ENCODE data around the gene NCOA7. TPM values are rescaled to one million over a fixed set of nuclear protein-coding genes. Genes with fewer than 3 reads are reported as not detected.
"Not testable (repeated sequence)": the region's sequence is repeated elsewhere in the genome, so short reads cannot be mapped to it uniquely, and the experiment has no call there.

Gene NCOA7
- total RNA-seq, 1 donor from 2014 or later = 11.2 TPM

GRCh38 chr6:125910527-125910926 is 119.8 kb downstream of the NCOA7 start:
- Mint-ChIP-seq H3K27ac (ENCODE audit: unreplicated experiment) (no peak overlapping the region), H3K27me3 (ENCODE audit: low read depth) (no peaks in the 10 kb centered on the region), H3K36me3 (ENCODE audit: low read depth) (no peaks in the 10 kb centered on the region)

GRCh38 chr6:125911051-125911451 is 120.3 kb downstream of the NCOA7 start:
- H3K36me3 Mint-ChIP-seq (ENCODE audit: low read depth); H3K27ac Mint-ChIP-seq (ENCODE audit: unreplicated experiment); H3K27me3 Mint-ChIP-seq (ENCODE audit: low read depth); H3K4me3 Mint-ChIP-seq; H3K4me1 Mint-ChIP-seq; DNase-seq (ENCODE audit: low read depth, low spot score); H3K9me3 Mint-ChIP-seq: not testable (repeated sequence)

More at GRCh38 chr6:125910527-125910926, 119.8 kb downstream of the NCOA7 start:
- Mint-ChIP-seq H3K4me1 (no peaks in the 10 kb centered on the region), H3K4me3 (no peak overlapping the region), H3K9me3 (no peaks in the 10 kb centered on the region)
- no peak for TF ChIP-seq CTCF (conservative IDR thresholded peaks at IDR 0.05)
- no peak for DNase-seq (ENCODE audit: low read depth, low spot score)

GRCh38 chr6:125912430-125912829 is 121.7 kb downstream of the NCOA7 start:
- not testable (repeated sequence) for H3K27ac Mint-ChIP-seq (ENCODE audit: unreplicated experiment); H3K4me1 Mint-ChIP-seq; H3K9me3 Mint-ChIP-seq; H3K36me3 Mint-ChIP-seq (ENCODE audit: low read depth); H3K27me3 Mint-ChIP-seq (ENCODE audit: low read depth); DNase-seq (ENCODE audit: low read depth, low spot score); H3K4me3 Mint-ChIP-seq

GRCh38 chr6:125913145-125913544 is 122.4 kb downstream of the NCOA7 start:
- H3K27me3 Mint-ChIP-seq (ENCODE audit: low read depth) = no peaks in the 10 kb centered on the region
- no peaks in the 10 kb centered on the region for H3K4me1 Mint-ChIP-seq
- H3K9me3 Mint-ChIP-seq = no peaks in the 10 kb centered on the region
- peaks cover 6% of the 10 kb centered on the region for H3K36me3 Mint-ChIP-seq (ENCODE audit: low read depth)
- no peak for DNase-seq (ENCODE audit: low read depth, low spot score)
- TF ChIP-seq CTCF (conservative IDR thresholded peaks at IDR 0.05) = no peak
- H3K27ac Mint-ChIP-seq (ENCODE audit: unreplicated experiment) = no peak overlapping the region
- no peak overlapping the region for H3K4me3 Mint-ChIP-seq

GRCh38 chr6:125913864-125914351 is 123.1 kb downstream of the NCOA7 start:
- Mint-ChIP-seq H3K27me3 (ENCODE audit: low read depth) (no peaks in the 10 kb centered on the region), H3K4me1 (peaks cover 4% of the 10 kb centered on the region), H3K4me3 (no peak overlapping the region), H3K27ac (ENCODE audit: unreplicated experiment) (no peak overlapping the region), H3K9me3 (no peaks in the 10 kb centered on the region), H3K36me3 (ENCODE audit: low read depth) (peaks cover 6% of the 10 kb centered on the region)
- DNase-seq (ENCODE audit: low read depth, low spot score) = no peak
- no peak for TF ChIP-seq CTCF (conservative IDR thresholded peaks at IDR 0.05)

GRCh38 chr6:125918230-125918629 is 127.5 kb downstream of the NCOA7 start:
- no peak for TF ChIP-seq CTCF (conservative IDR thresholded peaks at IDR 0.05)
- Mint-ChIP-seq H3K9me3 (no peaks in the 10 kb centered on the region), H3K27me3 (ENCODE audit: low read depth) (no peaks in the 10 kb centered on the region), H3K4me3 (no peak overlapping the region), H3K27ac (ENCODE audit: unreplicated experiment) (no peak overlapping the region), H3K4me1 (peaks cover 7% of the 10 kb centered on the region), H3K36me3 (ENCODE audit: low read depth) (peaks cover 6% of the 10 kb centered on the region)
- no peak for DNase-seq (ENCODE audit: low read depth, low spot score)
